ENCODE data around the gene PLIN4. TPM values are rescaled to one million over a fixed set of nuclear protein-coding genes. Genes with fewer than 3 reads are reported as not detected.
"Not testable (repeated sequence)": the region's sequence is repeated elsewhere in the genome, so short reads cannot be mapped to it uniquely, and the experiment has no call there.

The PLIN4 gene
- total and polyA plus RNA-seq, 2 donors (not counting 1 experiment from before 2014, with no cell fraction given): 0.07 to 5.3 TPM

GRCh38 chr19:4531562-4532165, 13.4 kb upstream of the PLIN4 start:
- Histone ChIP-seq H3K79me2 (ENCODE audit: control insufficient read depth, insufficient read depth, low read length) (no peaks in the 10 kb centered on the region), H3K4me1 (ENCODE audit: control insufficient read depth, extremely low read depth, insufficient read depth, low read length) (no peaks in the 10 kb centered on the region), H3K9me3 (ENCODE audit: control insufficient read depth, insufficient read depth, low read depth, low read length) (no peaks in the 10 kb centered on the region), H3K27ac (ENCODE audit: insufficient read depth, low read length) (no peak overlapping the region), H3K4me3 (replicated peaks in 1 of 4; ENCODE audit: control extremely low read depth in 1 of 4, insufficient read depth in 1 of 4, low read depth in 3 of 4, low read length in 4 of 4) (no peak overlapping the region), H3K27me3 (ENCODE audit: control insufficient read depth, insufficient read depth, low read length) (peaks cover 7% of the 10 kb centered on the region), H3K9ac (ENCODE audit: insufficient read depth, low read length) (no peak overlapping the region), H2AFZ (ENCODE audit: low read length) (no peak overlapping the region), H3K36me3 (ENCODE audit: control insufficient read depth, insufficient read depth, low read length) (no peaks in the 10 kb centered on the region), H4K20me1 (ENCODE audit: control insufficient read depth, extremely low read depth, insufficient read depth, low read length) (no peaks in the 10 kb centered on the region), H3K4me2 (ENCODE audit: extremely low read depth, insufficient read depth, low read length) (no peak overlapping the region)
- TF ChIP-seq EZH2 (IDR thresholded peaks at IDR 0.05; ENCODE audit: low read length, missing control alignments) (no peak), CTCF (conservative IDR thresholded peaks at IDR 0.05 in 1 of 2, IDR thresholded peaks at IDR 0.05 in 1 of 2; ENCODE audit: low read depth in 1 of 2, low read length in 2 of 2) (no peak)
- no peak for DNase-seq (ENCODE audit: low read depth in 2 of 2)

DNA sequence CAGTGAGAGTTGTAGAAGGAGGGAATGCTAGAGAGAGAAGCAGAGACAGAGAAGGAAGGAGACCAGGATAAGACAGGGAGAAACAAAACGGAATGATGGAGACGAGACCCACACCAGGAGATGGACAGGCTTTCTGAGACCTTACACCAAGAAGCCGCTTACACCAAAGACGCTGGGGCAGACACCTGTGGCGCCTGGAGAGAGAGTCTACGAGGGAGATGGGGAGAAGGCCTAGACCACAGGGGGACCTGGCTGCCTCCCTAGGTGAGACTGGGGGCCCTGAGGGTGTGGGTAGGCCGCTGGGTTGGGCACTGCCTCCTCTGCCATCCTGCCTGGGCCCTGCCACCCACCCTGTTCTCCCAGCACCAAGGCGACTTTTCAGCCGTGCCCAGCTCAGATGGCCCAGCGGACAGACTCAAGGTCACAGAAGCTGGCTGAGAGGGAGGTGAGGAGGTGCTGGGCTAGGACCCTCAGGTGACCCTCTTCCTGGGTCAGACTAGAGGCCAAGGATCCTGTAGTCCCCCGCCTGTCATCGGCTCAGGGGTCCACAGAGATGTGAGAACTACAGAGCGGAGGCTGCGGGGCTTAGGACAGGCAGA, 11.7 kb upstream of the PLIN4 start:
- Histone ChIP-seq H2AFZ (ENCODE audit: low read length) (no peak overlapping the region), H3K4me1 (ENCODE audit: control insufficient read depth, extremely low read depth, insufficient read depth, low read length) (no peaks in the 10 kb centered on the region), H3K79me2 (ENCODE audit: control insufficient read depth, insufficient read depth, low read length) (no peaks in the 10 kb centered on the region), H3K9ac (ENCODE audit: insufficient read depth, low read length) (no peak overlapping the region), H4K20me1 (ENCODE audit: control insufficient read depth, extremely low read depth, insufficient read depth, low read length) (no peaks in the 10 kb centered on the region), H3K36me3 (ENCODE audit: control insufficient read depth, insufficient read depth, low read length) (no peaks in the 10 kb centered on the region), H3K27ac (ENCODE audit: insufficient read depth, low read length) (no peak overlapping the region), H3K9me3 (ENCODE audit: control insufficient read depth, insufficient read depth, low read depth, low read length) (no peaks in the 10 kb centered on the region), H3K27me3 (ENCODE audit: control insufficient read depth, insufficient read depth, low read length) (peaks cover 7% of the 10 kb centered on the region), H3K4me3 (replicated peaks in 1 of 4; ENCODE audit: control extremely low read depth in 1 of 4, insufficient read depth in 1 of 4, low read depth in 3 of 4, low read length in 4 of 4) (no peak overlapping the region), H3K4me2 (ENCODE audit: extremely low read depth, insufficient read depth, low read length) (no peak overlapping the region)
- TF ChIP-seq EZH2 (IDR thresholded peaks at IDR 0.05; ENCODE audit: low read length, missing control alignments) (no peak), CTCF (conservative IDR thresholded peaks at IDR 0.05 in 1 of 2, IDR thresholded peaks at IDR 0.05 in 1 of 2; ENCODE audit: low read depth in 1 of 2, low read length in 2 of 2) (no peak)
- DNase-seq (ENCODE audit: low read depth in 2 of 2): no peak

DNA sequence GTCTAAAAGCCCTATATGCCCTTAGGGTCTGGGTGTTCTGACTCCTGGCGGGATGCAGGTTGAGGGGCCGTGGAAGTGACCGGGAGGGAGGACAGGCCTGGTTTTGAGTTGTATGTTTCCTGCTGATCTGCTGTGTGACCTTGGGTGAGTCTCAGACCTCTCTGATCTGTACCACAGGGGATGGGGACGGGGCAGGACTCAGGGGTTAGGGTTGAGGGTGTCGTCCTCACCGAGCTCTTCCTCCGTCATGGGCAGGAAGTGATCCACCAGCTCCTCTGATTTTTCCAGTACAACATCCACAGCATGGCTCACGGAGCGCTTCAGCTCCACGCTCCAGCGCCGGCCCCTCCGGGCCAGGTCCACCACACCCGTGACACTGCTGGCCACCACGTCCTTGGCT, 10.6 kb upstream of the PLIN4 start:
- no peaks in the 10 kb centered on the region for H3K79me2 ChIP-seq (ENCODE audit: control insufficient read depth, insufficient read depth, low read length)
- no peak overlapping the region for H3K9ac ChIP-seq (ENCODE audit: insufficient read depth, low read length)
- H3K4me1 ChIP-seq (ENCODE audit: control insufficient read depth, extremely low read depth, insufficient read depth, low read length): no peaks in the 10 kb centered on the region
- no peaks in the 10 kb centered on the region for H3K9me3 ChIP-seq (ENCODE audit: control insufficient read depth, insufficient read depth, low read depth, low read length)
- no peaks in the 10 kb centered on the region for H3K36me3 ChIP-seq (ENCODE audit: control insufficient read depth, insufficient read depth, low read length)
- no peak overlapping the region for H3K4me3 ChIP-seq (replicated peaks in 1 of 4; ENCODE audit: control extremely low read depth in 1 of 4, insufficient read depth in 1 of 4, low read depth in 3 of 4, low read length in 4 of 4)
- peaks cover 3% of the 10 kb centered on the region for H3K27me3 ChIP-seq (ENCODE audit: control insufficient read depth, insufficient read depth, low read length)
- no peak for DNase-seq (ENCODE audit: low read depth in 2 of 2)
- no peak overlapping the region for H3K27ac ChIP-seq (ENCODE audit: insufficient read depth, low read length)
- no peak overlapping the region for H2AFZ ChIP-seq (ENCODE audit: low read length)
- no peaks in the 10 kb centered on the region for H4K20me1 ChIP-seq (ENCODE audit: control insufficient read depth, extremely low read depth, insufficient read depth, low read length)
- TF ChIP-seq CTCF (conservative IDR thresholded peaks at IDR 0.05 in 1 of 2, IDR thresholded peaks at IDR 0.05 in 1 of 2; ENCODE audit: low read depth in 1 of 2, low read length in 2 of 2): no peak
- TF ChIP-seq EZH2 (IDR thresholded peaks at IDR 0.05; ENCODE audit: low read length, missing control alignments): no peak
- no peak overlapping the region for H3K4me2 ChIP-seq (ENCODE audit: extremely low read depth, insufficient read depth, low read length)

- not testable (repeated sequence) for H3K79me2 ChIP-seq (ENCODE audit: control insufficient read depth, insufficient read depth, low read length); H2AFZ ChIP-seq (ENCODE audit: low read length); H3K36me3 ChIP-seq (ENCODE audit: control insufficient read depth, insufficient read depth, low read length); DNase-seq (ENCODE audit: low read depth in 2 of 2); H3K27ac ChIP-seq (ENCODE audit: insufficient read depth, low read length); H3K4me2 ChIP-seq (ENCODE audit: extremely low read depth, insufficient read depth, low read length); H3K4me3 ChIP-seq (replicated peaks in 1 of 4; ENCODE audit: control extremely low read depth in 1 of 4, insufficient read depth in 1 of 4, low read depth in 3 of 4, low read length in 4 of 4); H3K27me3 ChIP-seq (ENCODE audit: control insufficient read depth, insufficient read depth, low read length); H3K9ac ChIP-seq (ENCODE audit: insufficient read depth, low read length); H3K9me3 ChIP-seq (ENCODE audit: control insufficient read depth, insufficient read depth, low read depth, low read length); H3K4me1 ChIP-seq (ENCODE audit: control insufficient read depth, extremely low read depth, insufficient read depth, low read length); H4K20me1 ChIP-seq (ENCODE audit: control insufficient read depth, extremely low read depth, insufficient read depth, low read length)
Observed at GRCh38 chr19:4527377-4527776, 9.1 kb upstream of the PLIN4 start.
